ENCODE measurements around the gene MID2.

MID2 gene

DNA sequence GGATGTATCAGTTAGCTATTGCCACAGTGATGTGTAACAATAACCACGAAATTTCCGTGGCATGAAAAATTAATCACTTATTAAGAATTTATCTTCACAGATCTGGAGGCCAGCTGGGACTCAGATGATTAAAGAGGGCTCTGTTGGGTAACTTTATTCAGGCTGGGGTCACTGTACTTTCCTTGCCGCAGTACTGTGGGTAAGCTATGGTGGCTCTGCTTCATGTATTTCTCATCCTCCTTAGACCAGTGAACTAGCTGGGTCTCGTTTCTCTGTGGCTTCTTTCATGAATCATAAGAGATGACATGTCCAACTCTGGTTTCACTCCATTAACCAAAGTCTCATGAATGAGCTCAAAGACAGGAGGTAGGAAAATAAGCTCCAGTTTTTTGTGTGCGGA lies 143.0 kb downstream of the MID2 start:
- DNase-seq, result no peak

DNA sequence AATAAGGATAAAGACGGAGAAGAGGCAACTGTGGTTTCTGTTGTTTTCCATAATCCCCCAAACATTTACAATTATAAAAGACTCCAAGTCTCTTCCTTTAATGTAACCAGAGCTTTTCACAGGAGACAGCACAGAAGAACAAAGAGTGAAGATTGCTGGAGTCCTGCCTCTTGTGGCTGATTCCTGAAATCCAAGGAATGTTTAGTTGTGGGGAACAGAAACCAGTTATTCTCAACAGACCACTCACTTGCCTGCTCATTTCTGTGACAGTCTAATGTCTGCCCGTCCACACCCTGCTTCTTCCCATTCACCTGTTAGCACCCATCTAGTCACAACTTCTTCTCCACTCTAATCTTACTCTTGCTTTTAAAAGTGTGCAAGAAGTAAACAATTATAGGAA lies 144.4 kb downstream of the MID2 start:
- DNase-seq, result no peak

DNA sequence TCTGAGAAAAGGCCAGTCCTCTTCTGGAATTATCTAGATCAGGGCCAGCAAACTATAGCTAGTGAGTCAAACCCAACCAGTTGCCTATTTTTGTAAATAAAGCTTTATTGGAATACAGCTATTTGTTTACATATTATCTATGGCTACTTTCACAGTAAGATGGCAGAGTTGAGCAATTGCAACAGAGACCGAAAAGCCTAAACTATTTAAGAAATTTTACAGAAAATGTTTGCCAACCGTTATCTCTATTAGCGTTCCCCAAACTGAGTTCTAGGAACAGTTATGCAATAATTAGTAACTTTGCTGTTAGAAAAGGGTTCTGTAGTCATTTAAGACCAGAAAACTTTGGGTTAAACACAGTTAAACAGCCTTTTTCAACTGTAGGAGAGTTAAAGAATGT lies 146.0 kb downstream of the MID2 start:
- no peak for DNase-seq
